ENCODE results near the gene RNF17.

Gene RNF17

DNA sequence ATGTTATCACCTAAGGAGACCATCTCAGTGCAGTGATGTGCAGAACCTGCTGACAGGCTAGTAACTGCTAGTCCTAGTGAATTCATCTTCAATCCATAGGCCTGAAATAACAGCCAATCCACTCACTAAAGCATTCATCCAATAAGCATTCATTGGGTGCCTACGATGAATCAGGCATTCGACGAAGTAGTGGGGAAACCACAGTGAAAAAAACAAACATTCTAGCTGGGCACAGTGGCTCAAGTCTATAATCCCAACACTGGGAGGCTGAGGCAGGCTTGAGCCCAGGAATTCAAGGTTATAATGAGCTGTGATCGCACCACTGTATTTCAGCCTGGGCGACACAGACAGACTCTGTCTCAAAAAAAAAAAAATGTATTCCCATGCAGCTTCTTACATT is 135.6 kb downstream of the RNF17 start:
- DNase-seq = no peak

DNA sequence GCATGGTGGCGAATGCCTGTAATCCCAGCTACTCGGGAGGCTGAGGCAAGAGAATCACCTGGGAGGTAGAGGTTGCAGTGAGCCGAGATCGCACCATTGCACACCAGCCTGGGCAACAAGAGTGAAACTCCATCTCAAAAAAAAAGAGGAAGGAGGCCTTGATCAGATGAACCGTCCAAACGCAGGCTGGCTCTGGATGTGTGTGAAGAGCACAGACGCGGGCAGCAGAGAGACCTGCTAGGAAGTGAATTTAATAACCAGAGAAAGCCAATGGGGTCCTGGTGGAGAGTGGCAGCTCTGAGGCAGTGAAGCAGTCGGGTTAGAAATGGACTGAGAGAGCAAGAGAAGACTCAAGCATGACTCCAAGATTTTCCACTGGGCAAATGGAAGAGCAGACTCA is 136.5 kb downstream of the RNF17 start:
- no peak for DNase-seq

DNA sequence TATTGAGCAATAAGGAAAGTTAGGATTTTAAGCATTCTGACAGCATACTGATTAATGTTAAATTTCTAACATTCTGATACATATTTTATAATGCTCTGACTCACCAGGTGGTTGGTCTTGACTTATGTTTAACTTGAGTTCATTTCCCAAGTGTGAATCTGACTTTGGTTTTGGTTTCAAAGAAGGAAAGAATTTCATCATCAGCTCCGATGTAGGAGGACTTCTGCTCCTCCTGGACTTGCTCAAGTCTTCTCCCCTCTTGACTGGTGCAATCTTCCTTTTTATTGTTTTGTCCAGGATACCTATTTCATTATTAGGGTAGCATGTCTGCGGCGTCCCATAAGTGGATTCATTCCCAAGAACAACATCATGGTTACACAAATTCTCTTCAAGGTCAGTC is 141.3 kb downstream of the RNF17 start:
- no peak for DNase-seq

DNA sequence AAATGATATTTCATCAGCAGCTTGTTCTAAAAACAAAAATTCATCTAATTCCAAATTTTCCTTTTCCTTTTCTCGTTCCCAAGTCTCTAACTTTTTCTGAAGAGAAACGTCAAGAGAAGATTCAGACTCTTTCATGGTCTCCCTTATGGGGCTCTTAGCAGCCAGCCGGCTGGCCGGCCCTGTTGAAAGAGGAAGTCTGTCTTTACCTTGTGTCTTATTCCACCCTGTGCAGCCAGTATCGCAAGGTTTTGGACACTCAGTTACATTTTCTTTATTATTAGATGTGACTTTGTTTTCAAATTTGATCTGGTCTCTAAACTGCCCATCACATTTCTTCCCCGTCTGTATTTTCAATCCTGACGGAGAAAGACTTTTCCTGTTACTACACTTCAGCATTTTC is 142.3 kb downstream of the RNF17 start:
- no peak for DNase-seq

DNA sequence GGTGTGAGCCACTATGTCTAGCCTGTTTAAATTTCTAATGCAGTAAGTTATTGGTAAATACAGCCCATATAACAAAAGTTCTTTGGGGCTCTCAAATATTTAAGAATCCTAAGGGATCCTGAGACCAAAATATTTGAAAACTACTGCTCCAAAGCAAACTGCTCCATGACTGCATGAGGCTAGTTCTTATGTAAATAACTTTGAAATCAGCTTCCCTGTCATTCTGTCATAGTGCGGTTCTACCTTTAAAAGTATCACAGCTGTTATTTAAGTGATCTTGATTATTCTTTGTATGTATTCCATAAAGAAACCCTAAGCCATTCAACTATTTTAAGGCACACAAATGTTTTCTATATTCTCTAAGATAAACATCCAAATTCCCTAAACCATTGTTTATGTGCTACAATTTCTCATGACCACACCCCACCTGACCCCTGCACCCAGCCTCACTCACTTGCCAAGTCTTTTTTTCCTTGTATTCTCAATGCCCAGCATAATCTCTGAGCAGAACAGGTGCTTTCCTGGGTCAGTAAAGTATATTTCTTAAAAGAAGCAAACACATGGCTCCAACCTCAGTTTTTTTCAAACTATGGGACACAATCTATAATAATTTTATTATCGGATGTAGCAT is 146.6 kb downstream of the RNF17 start:
- DNase-seq = no peak

DNA sequence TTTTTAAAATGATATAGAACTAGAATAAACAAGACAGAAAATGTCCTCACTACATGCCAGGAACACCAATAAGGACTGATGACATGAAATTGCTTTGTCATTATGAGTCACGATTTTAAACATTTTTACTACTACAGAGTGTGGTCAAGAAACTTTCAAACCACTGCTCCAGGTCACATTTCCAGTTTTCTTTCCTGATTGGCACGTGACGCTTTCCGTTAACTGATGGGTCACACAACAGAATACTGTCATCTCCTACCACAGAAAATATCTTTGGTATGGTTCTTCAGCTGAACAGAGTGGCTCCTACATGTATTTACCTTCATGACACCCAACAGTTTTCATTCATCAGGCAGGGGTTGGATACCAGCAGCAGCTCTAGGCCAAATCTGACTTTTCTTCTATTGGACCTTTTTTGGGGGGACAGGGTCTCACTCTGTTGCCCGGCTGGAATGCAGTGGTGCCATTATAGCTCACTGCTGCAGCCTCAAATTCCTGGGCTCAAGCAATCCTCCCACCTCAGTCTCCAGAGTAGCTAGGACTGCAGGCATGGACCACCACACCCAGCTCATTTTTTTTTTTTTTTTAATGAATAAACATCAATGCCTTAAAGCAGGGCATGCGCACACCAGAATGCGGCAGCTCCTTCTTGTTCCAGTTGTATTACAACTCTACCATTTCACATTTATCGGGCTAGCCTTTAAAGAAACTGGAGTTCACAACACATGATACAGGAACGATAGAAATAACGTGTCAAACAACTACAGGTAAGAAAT is 147.4 kb downstream of the RNF17 start:
- DNase-seq = no peak

DNA sequence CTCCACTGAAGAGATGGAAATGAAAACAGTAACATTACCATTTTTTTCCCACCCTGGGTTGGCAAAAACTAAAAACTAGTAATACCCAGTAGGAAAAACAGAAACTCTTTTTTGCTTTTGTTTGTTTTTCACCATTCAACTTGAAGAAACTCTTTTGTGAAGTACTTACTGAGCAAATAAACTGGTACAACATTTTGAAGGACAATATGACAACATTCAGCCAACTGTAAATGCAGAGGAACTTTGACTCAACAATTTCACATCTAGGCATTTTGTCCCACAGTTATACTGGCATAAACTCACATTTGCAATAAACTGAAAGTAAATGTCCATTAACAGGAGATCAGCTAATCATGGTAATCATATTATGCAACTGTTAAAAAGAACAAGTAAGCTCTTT is 152.5 kb downstream of the RNF17 start:
- no peak for DNase-seq

DNA sequence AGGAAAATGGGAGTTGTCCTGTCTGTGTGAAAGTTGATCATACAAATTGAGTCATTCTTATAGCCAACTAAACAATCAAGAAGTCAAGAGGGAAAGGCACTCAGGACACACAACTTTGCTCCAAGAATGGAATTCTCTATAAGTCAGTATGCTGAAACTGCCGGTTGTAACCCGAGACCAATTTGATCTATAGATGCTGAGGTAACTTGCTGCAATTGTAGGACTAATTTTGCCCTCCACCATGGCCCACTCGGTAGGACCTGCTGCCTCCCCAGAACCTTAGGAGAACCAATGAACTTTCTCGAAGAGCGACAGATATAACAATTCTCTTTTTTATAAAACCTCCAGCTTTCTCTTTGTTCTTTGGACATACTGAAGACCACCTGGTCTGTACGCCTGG is 157.0 kb downstream of the RNF17 start:
- no peak for DNase-seq

DNA sequence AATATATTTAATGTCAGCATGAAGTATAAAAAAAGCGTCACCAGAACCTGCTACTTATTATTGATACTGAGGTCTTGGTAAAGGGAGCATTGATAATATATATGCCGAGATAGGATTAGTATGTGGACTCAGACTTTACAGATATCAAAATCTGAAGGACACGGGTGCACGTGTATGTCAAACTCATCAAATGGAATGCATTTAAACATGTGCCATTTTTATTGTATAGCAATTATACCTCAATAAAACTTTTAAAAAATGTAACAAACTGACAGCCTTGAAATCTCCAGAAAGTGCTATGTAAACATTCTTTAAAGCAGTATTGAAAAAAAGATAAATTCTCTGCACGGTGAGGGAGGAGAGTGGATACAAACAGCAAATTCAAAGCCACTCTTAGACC is 157.9 kb downstream of the RNF17 start:
- DNase-seq = no peak

DNA sequence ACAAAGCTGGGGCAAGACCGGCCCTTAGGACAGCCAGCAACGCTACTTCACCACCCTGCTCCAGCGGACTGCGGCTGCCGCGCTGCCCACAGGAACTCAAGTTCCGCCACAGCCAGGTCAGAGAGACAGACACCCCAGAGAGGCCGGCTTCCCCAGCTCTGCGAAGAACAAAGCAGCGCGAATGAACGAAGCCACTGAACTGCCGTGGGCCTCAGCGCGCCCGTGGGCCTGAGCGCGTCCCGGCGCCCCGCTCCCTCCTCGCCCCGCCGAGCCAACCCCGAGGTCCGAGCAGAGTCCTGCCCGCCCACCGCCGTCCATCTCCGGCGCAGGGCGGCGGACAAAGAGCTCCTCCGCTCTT is 158.4 kb downstream of the RNF17 start:
- DNase-seq = peak; percentile 54

DNA sequence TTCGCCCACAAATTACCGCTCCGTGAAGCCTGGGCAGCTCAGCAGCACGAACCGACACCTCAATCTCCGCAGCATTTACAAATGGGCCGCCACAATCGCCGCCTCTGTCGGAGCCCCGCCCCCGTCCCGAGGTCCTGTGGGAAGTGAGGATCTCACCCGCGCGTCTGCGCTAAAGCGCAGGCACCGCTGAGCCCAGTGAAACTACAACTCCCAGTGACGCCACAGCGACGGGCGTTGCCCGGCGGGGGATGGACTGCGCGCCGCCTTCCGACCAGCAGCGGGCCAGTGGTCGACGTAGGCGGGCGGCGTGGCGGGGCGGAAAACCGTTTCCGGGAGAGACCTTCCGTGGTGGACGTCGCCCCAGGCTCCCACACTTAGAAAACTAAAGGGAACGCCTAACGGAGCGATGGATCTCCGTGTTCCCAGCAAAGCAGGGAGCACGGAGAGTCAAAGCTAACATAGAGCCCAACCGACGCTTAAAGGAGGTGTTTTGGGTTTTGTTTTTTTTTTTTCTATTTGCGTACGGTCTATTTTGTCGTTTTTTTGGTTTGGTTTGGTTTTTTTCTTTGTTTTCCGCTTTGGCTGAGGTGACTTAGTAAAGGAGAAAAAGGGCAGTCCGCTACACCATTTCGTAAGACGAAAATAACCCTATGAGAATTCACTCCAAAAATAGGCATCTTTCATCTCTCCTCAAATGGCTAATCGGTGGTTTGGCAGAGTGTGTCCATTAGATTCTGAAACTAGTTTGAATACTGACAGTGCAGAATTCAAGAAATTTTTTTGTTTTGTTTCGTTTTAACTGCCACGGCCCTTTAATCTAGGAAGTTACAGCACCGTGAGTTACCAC is 159.0 kb downstream of the RNF17 start:
- DNase-seq = peak; percentile 95

DNA sequence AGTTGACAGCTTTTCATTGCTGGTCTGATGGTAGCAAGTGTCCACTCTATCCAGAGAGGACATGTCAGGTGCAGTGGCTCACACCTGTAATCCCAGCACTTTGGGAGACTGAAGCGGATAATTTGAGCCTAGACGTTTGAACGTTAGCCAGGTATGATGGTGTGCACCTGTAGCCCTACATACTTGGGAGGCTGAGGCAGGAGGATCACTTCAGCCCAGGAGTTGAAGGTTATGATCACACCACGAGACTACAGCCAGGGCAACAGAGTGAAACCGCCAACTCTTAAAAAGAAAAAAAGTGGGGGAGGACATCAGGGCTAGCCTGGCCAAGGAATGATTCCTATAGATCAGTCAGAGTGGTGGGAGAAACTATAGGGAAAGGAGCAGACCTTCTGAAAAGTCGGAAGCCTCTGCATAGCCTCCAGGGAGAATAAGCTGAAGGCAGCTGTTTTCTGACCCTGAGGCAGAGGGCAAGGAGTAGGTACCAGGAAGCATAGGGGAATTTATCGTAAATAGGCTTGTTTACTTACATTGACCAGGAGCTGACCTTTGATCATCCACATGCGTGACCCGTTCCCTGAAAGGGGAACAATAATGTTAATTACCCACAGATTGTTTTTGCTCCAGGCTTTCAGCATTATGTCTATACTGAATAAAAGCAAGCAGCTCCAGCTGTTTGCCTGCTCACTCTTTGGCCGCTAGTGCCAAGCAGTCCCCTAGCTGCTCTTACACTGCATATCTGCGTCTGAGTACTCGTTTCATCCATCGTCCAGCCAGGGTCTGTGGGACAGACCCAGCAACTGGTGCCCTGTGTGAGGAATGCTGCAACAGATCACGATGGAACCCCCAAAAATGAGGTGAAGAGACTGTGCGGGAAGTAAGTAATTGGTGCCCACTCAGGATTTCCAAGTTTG is 161.6 kb downstream of the RNF17 start:
- DNase-seq = no peak

DNA sequence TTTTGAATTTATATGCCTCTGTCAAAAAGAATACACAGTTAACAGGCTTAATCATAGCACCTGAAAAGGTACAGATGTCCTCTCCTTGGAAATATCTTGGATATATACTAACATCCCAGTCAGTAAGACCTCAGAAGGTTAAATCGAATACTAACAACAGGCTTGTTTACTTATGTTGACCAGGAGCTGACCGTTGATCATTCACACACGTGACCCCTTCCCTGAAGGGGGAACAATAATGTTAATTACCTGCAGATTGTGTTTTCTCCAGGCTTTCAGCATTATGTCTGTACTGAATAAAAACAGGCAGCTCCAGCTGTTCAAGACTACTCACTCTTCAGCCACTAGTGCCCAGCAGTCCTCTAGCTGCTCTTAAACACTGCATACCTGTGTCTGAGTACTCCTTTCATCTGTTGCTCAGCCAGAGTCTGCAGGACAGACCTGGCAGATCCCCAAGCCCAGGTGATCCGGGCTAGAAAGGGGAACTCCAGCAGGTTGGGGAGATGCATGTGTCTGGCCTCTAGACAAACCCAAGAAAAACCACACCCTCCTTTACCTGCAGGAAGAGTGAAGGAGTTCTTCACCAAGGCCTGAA is 163.9 kb downstream of the RNF17 start:
- DNase-seq = no peak

DNA sequence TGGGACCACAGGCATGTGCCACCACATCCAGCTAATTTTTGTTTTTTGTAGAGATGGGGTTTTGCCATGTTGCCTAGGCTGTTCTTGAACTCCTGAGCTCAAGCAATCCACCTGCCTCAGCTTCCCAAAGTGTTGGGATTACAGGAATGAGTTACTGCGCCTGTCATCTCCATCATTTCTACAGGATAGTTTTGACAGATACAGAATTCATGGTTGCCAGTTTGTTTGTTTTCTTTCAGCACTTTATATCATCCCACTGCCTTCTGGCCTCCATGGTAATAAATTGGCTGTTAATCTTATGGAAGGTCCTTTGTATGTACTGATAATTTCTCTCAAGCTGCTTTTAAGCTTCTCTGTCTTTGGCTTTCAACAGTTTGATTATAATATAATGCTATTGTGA is 165.2 kb downstream of the RNF17 start:
- no peak for DNase-seq

All from NK-92 treated with Interleukin-12 subunit alpha and Interleukin-12 subunit beta, amount 100 ng/mL, for 24 hours (cell line).